ENCODE results near the gene AKAP7. TPM values are rescaled to one million over a fixed set of nuclear protein-coding genes. Genes with fewer than 3 reads are reported as not detected.

Gene AKAP7
- total and polyA plus RNA-seq, 2 donors (not counting 1 experiment from before 2014, with no cell fraction given), result 6.3 to 10.8 TPM

- TF ChIP-seq CTCF (IDR thresholded peaks at IDR 0.05) (no peak), EZH2 (IDR thresholded peaks at IDR 0.05; ENCODE audit: borderline replicate concordance, insufficient read depth, low read depth, low read length, poor library complexity, severe bottlenecking) (no peak)
- H3K27me3 Mint-ChIP-seq, result peaks cover 8% of the 10 kb centered on the region
- H3K4me3 ChIP-seq (ENCODE audit: control extremely low read depth in 1 of 5, extremely low read depth in 1 of 5, insufficient read depth in 1 of 5, low read depth in 2 of 5, low read length in 4 of 5), result no peak overlapping the region
- H3K36me3 ChIP-seq (replicated peaks in 1 of 2; ENCODE audit: control extremely low read depth in 1 of 2, control insufficient read depth in 1 of 2, extremely low read depth in 1 of 2, insufficient read depth in 2 of 2, low read length in 1 of 2), result no peaks in the 10 kb centered on the region
- no peaks in the 10 kb centered on the region for H3K79me2 ChIP-seq (ENCODE audit: control insufficient read depth, insufficient read depth, low read length)
- no peak overlapping the region for H3K9ac ChIP-seq (ENCODE audit: low read length)
- H3K9me3 Mint-ChIP-seq (ENCODE audit: insufficient read depth), result no peaks in the 10 kb centered on the region
- no peaks in the 10 kb centered on the region for H4K20me1 ChIP-seq (ENCODE audit: control insufficient read depth, insufficient read depth, low read length, poor library complexity, severe bottlenecking)
- ChIA-PET CTCF (interaction anchor here (1.4 kb wide), 1 partner anchor 238 kb away, joined by 4 read pairs; no protein-coding TSS in a partner anchor), POLR2A (no interaction called here)
- no peak for DNase-seq
- H3K4me2 ChIP-seq (replicated peaks; ENCODE audit: low read depth, low read length, poor library complexity, severe bottlenecking), result no peak overlapping the region
- no peak overlapping the region for H3K27ac Mint-ChIP-seq
- no peak overlapping the region for H3K27ac ChIP-seq (ENCODE audit: low read length in 2 of 2)
- no peak for ATAC-seq (ENCODE audit: low read depth)
- no peaks in the 10 kb centered on the region for H3K9me3 ChIP-seq (ENCODE audit: control extremely low read depth in 1 of 3, control insufficient read depth in 2 of 3, insufficient read depth in 1 of 3, low read length in 2 of 3)
- no peaks in the 10 kb centered on the region for H3K27me3 ChIP-seq (replicated peaks in 1 of 4; ENCODE audit: control extremely low read depth in 1 of 4, control insufficient read depth in 3 of 4, insufficient read depth in 4 of 4, low read length in 3 of 4)
- H2AFZ ChIP-seq (ENCODE audit: insufficient read depth, low read depth, low read length, poor library complexity, severe bottlenecking), result no peak overlapping the region
- peaks cover 11% of the 10 kb centered on the region for H3K4me1 Mint-ChIP-seq
- H3K4me1 ChIP-seq (ENCODE audit: control insufficient read depth in 2 of 2, insufficient read depth in 2 of 2, low read length in 2 of 2), result peaks cover 2 to 9% of the 10 kb centered on the region in 2 donors
- H3K4me3 Mint-ChIP-seq, result no peak overlapping the region
- WGBS (ENCODE audit: insufficient coverage), result no CpG with 5 or more reads among the region's 1 CpG
- intact Hi-C loops (cut with micrococcal nuclease), result no loop called here
Measured at GRCh38 chr6:131122516-131122915, 12.8 kb upstream of the AKAP7 start.

- intact Hi-C loops (cut with micrococcal nuclease), result no loop called here
- Histone ChIP-seq H3K27ac (ENCODE audit: low read length in 2 of 2) (no peak overlapping the region), H3K9me3 (ENCODE audit: control extremely low read depth in 1 of 3, control insufficient read depth in 2 of 3, insufficient read depth in 1 of 3, low read length in 2 of 3) (no peaks in the 10 kb centered on the region), H3K36me3 (replicated peaks in 1 of 2; ENCODE audit: control extremely low read depth in 1 of 2, control insufficient read depth in 1 of 2, extremely low read depth in 1 of 2, insufficient read depth in 2 of 2, low read length in 1 of 2) (no peaks in the 10 kb centered on the region), H3K4me2 (replicated peaks; ENCODE audit: low read depth, low read length, poor library complexity, severe bottlenecking) (no peak overlapping the region), H2AFZ (ENCODE audit: insufficient read depth, low read depth, low read length, poor library complexity, severe bottlenecking) (no peak overlapping the region), H3K4me1 (ENCODE audit: control insufficient read depth in 2 of 2, insufficient read depth in 2 of 2, low read length in 2 of 2) (no peaks in the 10 kb centered on the region), H3K9ac (ENCODE audit: low read length) (no peak overlapping the region), H4K20me1 (ENCODE audit: control insufficient read depth, insufficient read depth, low read length, poor library complexity, severe bottlenecking) (no peaks in the 10 kb centered on the region), H3K79me2 (ENCODE audit: control insufficient read depth, insufficient read depth, low read length) (no peaks in the 10 kb centered on the region), H3K27me3 (replicated peaks in 1 of 4; ENCODE audit: control extremely low read depth in 1 of 4, control insufficient read depth in 3 of 4, insufficient read depth in 4 of 4, low read length in 3 of 4) (no peaks in the 10 kb centered on the region), H3K4me3 (ENCODE audit: control extremely low read depth in 1 of 5, extremely low read depth in 1 of 5, insufficient read depth in 1 of 5, low read depth in 2 of 5, low read length in 4 of 5) (no peak overlapping the region)
- Mint-ChIP-seq H3K27ac (no peak overlapping the region), H3K4me1 (no peaks in the 10 kb centered on the region), H3K27me3 (peaks cover 12% of the 10 kb centered on the region), H3K4me3 (no peak overlapping the region), H3K9me3 (ENCODE audit: insufficient read depth) (no peaks in the 10 kb centered on the region)
- DNase-seq (no peak), ATAC-seq (ENCODE audit: low read depth) (no peak)
- ChIA-PET POLR2A (no interaction called here), CTCF (no interaction called here)
- 100% methylated on average over 2 of the region's 3 CpGs for WGBS (ENCODE audit: insufficient coverage)
- no peak for TF ChIP-seq CTCF (IDR thresholded peaks at IDR 0.05)
- TF ChIP-seq EZH2 (IDR thresholded peaks at IDR 0.05; ENCODE audit: borderline replicate concordance, insufficient read depth, low read depth, low read length, poor library complexity, severe bottlenecking), result no peak
Measured at GRCh38 chr6:131124336-131125071, 10.8 kb upstream of the AKAP7 start.

Measured in B cell (primary cell).